Upper lobe of left lung (tissue), 4 donors: ENCODE measurements around the gene SPDYE3.

Source experiments
- CTCF ChIP-seq, 6 experiments: fragments of 450-650 bp in 4 of 6; fragments of 200-600 bp in 2 of 6; sonication (generic) in 2 of 6; IDR thresholded peaks; one replicate each; pipeline ENCODE4 v1.5.1; 2016 to 2019; ENCODE audit warnings: antibody characterized with exemption in 6 of 6
- EP300 ChIP-seq, 4 donors: sonication (generic); formaldehyde crosslinking; IDR thresholded peaks; one replicate each; pipeline ENCODE4 v1.5.1; 2017; ENCODE audit warnings: antibody characterized with exemption in 4 of 4, control low read depth in 2 of 4
- POLR2A ChIP-seq, 4 donors: fragments of 450-650 bp; IDR thresholded peaks; one replicate each; pipeline ENCODE4 v1.5.1; 2016 to 2017; ENCODE audit warnings: antibody characterized with exemption in 4 of 4, mild to moderate bottlenecking in 2 of 4
- POLR2AphosphoS5 ChIP-seq, 2 donors: sonication (generic); formaldehyde crosslinking; IDR thresholded peaks; one replicate each; pipeline ENCODE4 v1.5.1; 2017; ENCODE audit warnings: antibody characterized with exemption in 2 of 2

- TF ChIP-seq CTCF (IDR thresholded peaks at IDR 0.05) = no peak
- TF ChIP-seq POLR2A (IDR thresholded peaks at IDR 0.05) = no peak
- TF ChIP-seq POLR2AphosphoS5 (IDR thresholded peaks at IDR 0.05) = no peak
- TF ChIP-seq EP300 (IDR thresholded peaks at IDR 0.05) = no peak
These were observed 57.0 kb downstream of the SPDYE3 start for GRCh38 chr7:100364480-100364879.
